H7 (cell line): ENCODE data around the gene SND1. TPM values are rescaled to one million over a fixed set of nuclear protein-coding genes. Genes with fewer than 3 reads are reported as not detected.

Experiments
- DNase-seq: peaks from one replicate; pipeline ENCODE4 v3.0.0; 2012
- H3K27me3 ChIP-seq: 2 replicates; pipeline ENCODE4 v1.6.0; 2011; ENCODE audit warnings: mild to moderate bottlenecking, low read length; ENCODE audit not compliant: control insufficient read depth, insufficient read depth
- H3K36me3 ChIP-seq: replicated peaks from 2 replicates; pipeline ENCODE4 v1.5.1; 2011; ENCODE audit warnings: low read length; ENCODE audit not compliant: control insufficient read depth, insufficient read depth
- H3K4me3 ChIP-seq: 2 replicates; pipeline ENCODE4 v1.5.1; 2011; ENCODE audit warnings: low read depth, mild to moderate bottlenecking, control low read depth, low read length, moderate library complexity; ENCODE audit not compliant: insufficient read depth
- total RNA-seq: library from RNA; depleted of rRNA; stranded (reverse); fragments of >200 nt; shearing (Covaris generic); gene quantifications from 2 replicates; pipeline ENCODE4 v1.2.3, GENCODE V29; 2014

SND1 gene
- total RNA-seq, 1 experiment from 2014 or later, result 196 TPM

DNA sequence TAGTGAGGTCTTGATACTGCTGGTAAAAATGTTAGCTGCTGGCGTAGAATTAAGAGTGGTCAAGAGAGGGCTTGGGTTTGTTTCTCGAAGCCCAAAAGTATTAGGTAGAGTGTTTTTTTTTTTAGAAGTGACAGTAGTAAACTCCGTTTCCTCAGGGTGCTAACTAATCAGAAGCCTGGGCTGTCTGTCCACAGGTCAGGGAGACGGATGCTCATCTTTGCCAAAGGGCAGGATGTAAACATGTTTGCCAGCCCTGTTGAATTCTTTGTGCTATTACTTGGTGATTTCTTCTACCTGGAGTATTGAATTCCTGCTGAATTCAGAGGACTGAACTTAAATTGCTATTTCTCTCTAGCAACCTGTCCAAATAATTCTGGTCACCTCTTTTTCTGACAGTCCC, 117.1 kb downstream of the SND1 start:
- no peaks in the 10 kb centered on the region for H3K27me3 ChIP-seq
- H3K36me3 ChIP-seq, result no peaks in the 10 kb centered on the region
- no peak for DNase-seq
- no peak overlapping the region for H3K4me3 ChIP-seq

DNA sequence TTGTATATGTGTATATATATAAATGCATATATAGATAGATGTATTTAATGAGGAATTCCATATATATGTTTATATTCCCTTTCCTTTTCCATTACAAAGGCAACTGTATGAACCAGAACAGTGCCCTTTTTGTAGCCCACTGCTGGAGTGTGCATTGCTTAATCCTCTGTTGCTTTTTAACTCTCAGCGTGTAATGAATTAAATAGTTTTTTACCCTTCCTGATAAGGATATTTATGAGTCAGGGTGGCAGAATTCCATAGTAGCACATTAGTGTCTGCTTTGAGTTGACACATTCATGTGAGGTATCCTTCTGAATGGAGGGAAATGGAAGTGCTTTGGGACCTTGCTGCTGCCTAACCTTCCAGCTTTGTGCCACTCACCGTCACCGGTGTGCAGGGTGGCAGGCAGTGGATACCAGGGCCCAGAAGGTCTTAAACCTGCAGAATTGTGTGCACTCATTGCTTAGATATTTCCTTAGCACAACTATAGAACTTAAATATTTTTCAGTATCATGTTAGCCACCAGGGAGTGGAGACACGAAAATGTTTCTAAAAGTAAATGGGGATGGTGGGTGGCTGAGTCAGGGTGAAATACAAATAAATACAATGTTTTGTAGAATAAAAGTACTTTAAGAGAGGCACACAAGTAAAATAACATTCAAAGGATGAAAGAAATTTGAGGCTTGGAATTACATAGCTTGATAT, 117.9 kb downstream of the SND1 start:
- DNase-seq, result no peak
- Histone ChIP-seq H3K4me3 (no peak overlapping the region), H3K27me3 (no peaks in the 10 kb centered on the region), H3K36me3 (no peaks in the 10 kb centered on the region)

DNA sequence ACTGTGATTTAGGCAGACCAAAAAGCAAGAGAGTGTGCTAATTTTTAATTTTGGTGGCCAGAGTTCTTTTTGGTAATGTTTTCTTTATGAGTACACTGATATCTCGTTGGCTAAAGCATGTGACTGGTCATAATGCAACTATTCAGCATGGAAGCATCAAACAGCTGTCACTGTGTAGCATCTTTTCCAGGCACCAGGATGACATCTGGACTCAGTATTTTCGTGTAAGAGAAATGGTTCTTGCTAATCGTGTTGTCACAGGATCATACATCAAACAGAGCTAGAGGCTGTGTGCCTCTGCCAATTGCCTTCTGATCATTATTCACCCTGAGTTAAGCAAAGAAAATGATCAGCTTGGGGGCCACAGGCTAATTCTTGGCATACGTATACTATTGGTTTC, 118.9 kb downstream of the SND1 start:
- H3K27me3 ChIP-seq, result no peaks in the 10 kb centered on the region
- H3K4me3 ChIP-seq, result no peak overlapping the region
- no peaks in the 10 kb centered on the region for H3K36me3 ChIP-seq
- no peak for DNase-seq

DNA sequence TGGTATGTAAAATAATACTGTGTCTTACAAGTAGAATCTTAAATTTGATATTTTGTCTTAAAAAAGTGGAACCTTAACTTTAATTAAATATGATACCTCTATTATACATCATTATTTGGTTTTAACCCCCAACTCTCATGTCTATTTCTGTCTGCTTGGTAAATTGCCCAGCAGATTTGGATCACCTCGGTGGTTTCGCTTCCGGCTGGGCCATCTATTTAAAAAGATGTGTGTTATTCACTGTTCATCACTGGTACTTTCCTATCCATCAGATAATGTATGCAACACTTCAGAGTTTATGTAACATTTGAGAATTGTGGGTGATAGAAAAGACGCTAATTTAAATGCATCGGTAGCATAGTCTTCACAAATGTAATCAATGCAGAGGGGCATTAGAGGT, 119.7 kb downstream of the SND1 start:
- no peaks in the 10 kb centered on the region for H3K36me3 ChIP-seq

DNA sequence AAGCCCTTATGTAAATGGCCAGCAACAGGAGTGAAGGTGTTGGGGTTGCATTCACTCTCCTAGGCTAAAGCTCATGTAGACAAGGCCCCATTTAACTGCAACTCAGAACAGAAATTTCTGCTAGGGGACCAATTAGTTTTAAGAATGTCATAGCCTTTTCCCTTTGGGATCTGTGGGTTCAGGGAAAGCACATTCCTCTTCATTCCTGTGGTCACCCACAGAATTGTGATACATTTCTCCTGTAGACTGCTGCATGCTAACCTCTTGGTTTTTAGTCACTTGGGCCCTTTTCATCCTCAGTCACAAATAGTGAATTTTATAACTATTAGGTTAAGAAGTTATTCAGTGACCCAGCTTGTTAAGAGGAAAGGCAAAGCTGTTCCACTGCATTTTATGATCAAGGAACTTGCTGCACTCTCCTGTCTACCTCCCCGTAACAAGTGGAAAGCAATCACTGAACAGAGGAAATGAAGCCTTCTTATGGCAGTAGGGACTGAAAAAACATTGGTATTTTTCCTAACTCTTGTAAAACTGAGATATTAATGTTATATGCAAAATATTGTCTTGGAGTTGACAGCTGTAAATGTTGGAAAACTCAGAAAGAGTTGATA, 124.9 kb downstream of the SND1 start:
- no peak for DNase-seq
- Histone ChIP-seq H3K4me3 (no peak overlapping the region), H3K36me3 (no peaks in the 10 kb centered on the region), H3K27me3 (no peaks in the 10 kb centered on the region)

More for the DNA sequence above, 119.7 kb downstream of the SND1 start:
- Histone ChIP-seq H3K4me3 (no peak overlapping the region), H3K27me3 (no peaks in the 10 kb centered on the region)
- no peak for DNase-seq

DNA sequence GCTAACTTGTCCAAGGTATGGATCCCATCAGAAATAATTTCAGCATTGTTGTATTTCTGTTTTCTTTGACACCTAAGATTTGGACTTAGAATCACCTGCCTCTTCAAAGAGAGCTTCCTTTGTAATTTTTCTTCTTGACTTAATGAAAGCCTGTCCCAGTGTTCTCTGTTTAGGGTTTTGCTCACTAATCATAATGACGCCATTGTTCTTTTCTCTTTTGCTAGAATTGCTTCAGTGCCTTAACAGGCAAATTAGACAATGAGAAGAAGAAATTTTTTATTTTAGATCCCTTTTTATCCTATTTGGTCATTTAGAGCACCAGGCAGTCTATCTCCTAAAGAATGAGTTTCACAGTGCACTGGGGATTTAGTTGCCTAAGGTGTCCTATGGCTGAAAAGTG, 128.5 kb downstream of the SND1 start:
- Histone ChIP-seq H3K36me3 (no peaks in the 10 kb centered on the region), H3K27me3 (no peaks in the 10 kb centered on the region), H3K4me3 (no peak overlapping the region)
- no peak for DNase-seq

DNA sequence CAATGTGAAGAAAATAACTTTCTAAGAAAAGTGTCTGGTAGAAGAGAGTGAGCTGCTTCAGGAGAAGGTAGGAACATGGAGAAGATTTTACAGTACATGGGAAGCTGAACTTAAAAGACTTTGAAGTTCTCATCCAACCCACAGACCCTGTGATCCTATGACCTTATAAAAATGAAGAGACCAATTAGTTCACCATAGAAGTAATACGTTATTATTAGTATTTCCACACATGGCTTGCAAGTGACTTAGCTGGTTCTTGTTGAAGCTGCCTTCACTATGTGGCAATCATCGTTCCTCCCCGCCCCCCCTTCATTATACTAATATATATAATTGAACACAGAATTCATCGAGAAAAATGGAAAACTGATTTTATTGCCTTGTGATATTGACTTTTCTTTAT, 129.1 kb downstream of the SND1 start:
- no peaks in the 10 kb centered on the region for H3K36me3 ChIP-seq
- H3K4me3 ChIP-seq, result no peak overlapping the region
- H3K27me3 ChIP-seq, result no peaks in the 10 kb centered on the region
- no peak for DNase-seq

DNA sequence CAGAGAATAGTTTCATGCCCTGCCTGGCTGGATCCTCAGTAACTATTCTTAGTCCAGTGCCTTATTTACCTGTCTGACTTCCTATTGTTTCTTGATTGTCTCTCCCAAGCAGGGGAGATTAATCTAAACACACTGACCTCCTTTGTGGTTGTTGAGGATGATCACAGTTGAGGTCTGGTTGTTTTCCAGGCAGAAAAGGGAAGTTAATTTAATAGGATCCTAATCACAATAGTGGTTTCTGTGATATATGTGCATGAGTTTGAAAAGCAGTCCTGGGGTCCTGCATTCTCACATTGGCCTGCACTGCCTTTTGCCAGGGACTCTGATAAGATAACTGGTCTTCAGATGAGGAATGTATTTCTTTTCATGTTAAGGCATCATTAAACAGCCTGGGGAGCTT, 130.1 kb downstream of the SND1 start:
- no peaks in the 10 kb centered on the region for H3K27me3 ChIP-seq
- peak; percentile 15 for DNase-seq
- no peaks in the 10 kb centered on the region for H3K36me3 ChIP-seq
- no peak overlapping the region for H3K4me3 ChIP-seq

DNA sequence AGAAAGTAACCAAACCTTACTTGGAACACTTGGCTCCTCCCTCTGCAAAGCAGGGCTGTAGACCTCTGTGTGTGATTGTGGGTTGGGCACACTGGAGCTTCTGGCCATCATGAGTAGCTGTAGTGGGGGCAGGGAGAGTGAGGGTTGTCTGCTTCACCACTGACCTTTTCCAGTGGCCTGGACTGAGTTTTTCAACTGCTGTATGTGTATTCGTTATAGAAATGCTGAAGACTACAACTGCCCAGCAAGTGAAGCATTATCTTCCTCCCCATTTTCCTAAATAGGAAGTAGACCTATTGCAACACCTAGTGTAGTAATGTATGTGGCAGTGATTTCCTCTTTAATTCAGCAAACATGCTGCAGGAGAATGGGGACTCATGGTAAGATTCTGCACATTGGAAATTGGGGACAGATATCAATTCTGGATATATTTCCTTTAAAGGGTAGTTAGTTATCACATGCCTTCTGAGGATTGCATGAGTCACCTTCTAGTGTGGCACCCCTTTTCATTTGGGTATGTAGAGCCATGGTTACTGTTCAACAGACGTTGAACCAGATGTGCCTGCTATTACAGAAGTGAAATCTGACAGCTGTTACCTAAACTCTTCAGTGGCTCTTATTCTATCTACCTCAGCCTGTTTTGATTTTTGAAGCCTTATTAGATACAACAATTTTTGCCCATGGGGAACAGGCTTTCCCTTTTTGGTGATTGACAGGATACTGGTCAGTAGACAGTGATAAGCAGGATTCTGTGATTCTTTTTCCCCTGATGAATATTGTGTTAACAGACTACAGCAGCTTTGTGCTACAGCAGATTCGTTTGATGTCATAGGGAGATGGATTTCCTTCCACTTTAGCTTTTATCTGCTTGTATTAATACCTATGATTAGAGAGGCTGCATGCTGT, 130.9 kb downstream of the SND1 start:
- H3K27me3 ChIP-seq, result no peaks in the 10 kb centered on the region
- H3K4me3 ChIP-seq, result no peak overlapping the region
- DNase-seq, result no peak
- H3K36me3 ChIP-seq, result no peaks in the 10 kb centered on the region

DNA sequence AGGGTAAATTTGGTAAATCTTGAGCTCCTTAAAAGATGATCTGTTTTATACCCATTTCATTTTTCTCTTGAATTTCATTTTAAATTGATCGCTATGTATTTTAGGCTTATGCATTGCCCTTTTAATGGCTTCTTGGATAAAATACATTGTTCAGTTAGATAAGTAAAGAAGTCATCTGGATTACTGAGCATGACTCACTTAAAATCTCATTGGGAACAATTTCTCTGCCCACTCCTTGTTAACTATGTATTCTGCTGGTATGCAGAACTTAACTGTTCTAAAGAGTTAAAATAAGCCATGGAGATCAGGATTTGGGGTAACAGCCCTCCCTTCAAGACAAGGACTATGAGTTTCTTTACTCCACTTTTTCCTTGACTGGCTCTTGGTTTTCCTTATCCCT, 134.2 kb downstream of the SND1 start:
- Histone ChIP-seq H3K36me3 (no peaks in the 10 kb centered on the region), H3K27me3 (no peaks in the 10 kb centered on the region), H3K4me3 (no peak overlapping the region)
- DNase-seq, result no peak

DNA sequence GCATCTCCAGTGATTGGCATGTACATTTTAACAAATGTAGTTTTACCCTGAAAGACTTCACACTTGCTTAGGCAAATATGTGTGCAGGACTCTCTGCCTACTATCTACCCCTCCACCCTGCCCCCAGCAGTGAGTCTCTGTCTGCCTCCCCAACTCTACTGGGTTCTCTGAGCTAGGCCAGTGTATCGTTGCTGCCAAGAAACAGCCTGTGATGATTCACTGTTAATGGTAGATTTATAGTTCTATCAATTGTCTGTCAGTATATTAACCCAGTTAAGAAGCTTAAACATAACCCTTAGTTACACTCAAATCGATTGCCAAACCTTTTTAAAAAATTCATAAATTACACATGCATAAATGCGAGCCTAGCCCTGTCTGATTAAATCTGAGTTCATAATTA, 137.0 kb downstream of the SND1 start:
- no peaks in the 10 kb centered on the region for H3K36me3 ChIP-seq
- H3K4me3 ChIP-seq, result no peak overlapping the region
- DNase-seq, result no peak
- no peaks in the 10 kb centered on the region for H3K27me3 ChIP-seq

DNA sequence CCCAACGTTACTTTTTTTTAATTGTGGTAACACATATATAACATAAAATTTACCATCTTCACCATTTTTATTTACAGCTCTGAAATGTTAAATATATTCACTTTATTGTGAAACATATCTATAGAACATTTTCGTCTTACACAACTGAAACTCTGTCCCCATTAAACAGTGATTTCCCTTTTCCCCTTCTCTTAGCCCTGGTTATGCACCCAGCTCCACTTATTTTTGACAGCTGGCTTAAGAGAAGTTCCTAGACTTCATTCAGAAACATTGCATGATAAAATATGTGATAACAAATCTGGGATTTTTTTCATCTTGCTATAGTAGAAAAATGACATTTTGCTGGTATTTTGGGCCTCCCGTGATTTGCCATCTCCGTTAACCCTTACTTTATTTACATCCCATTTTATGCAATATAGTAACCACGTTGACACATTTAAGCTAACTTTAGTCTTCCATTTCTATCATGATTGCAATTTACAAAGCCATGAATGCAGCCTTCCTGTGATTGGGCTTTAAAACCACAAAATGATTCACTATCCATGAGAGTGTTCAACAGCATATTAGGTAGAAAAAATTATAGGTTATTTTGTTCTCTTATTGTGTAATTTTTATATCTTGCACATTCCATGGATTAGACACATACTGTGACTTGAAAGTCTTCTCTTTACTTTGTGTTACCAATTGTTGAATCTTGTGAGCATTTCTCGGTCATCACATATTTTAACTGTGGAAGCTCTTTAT, 139.6 kb downstream of the SND1 start:
- Histone ChIP-seq H3K36me3 (no peaks in the 10 kb centered on the region), H3K27me3 (no peaks in the 10 kb centered on the region), H3K4me3 (no peak overlapping the region)
- DNase-seq, result no peak

DNA sequence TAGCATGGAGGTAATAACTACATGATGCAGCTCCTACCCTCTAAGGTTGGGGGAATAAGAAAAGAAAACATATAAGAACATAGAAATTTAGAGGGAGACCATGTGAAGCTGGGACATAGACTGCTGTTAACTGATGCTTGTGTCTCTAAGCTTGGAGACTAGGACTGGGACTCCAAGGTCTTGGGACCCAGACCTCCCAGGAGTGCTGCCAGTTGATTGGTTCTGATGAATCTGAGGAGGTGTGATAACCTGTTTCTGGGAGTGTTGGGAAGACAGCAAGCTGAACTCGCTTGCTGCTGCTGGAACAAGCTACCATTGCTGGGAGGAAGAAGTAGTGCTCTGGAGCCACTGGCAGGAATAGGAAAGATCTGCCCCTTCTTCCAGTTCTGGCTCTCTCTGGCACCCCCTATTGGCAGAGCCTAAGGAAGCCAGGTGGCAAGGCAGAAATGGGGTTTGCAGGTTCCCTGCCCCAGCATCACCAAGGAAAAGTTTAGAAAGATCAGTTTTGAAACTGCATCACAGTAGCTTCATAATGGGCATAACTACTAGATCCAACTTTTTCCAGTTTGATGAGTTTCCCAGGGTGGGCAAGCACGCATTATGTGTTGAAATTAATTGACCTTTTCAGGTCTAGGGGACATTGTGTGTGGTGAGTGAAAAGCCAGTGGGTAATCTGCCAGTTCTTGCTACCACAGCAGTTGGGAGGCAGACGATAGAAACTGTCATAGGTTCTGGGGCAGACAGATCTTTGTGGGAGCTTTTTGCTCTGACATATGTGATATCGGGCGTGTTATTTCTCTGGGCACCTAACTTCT, 140.7 kb downstream of the SND1 start:
- H3K36me3 ChIP-seq, result no peaks in the 10 kb centered on the region
- no peaks in the 10 kb centered on the region for H3K27me3 ChIP-seq
- peak; percentile 62 for DNase-seq
- no peak overlapping the region for H3K4me3 ChIP-seq

DNA sequence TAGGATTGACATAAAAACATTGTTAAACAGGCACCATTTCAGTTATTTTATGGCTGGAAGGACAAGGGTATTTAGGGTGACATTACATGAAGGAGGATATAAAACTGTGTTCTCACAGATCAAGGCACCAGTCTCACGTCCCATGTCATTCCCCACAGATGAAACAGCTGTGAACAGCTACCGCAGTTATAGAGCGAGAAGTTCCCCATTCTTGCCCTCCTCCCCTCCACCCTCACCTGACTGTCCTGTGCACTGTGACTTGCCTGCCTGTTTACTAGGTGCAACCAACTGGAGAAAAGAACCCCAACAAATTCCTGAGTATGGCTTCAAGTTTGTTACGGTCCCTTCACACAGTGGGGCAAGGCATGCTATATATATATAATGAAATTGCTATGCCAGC, 141.6 kb downstream of the SND1 start:
- no peaks in the 10 kb centered on the region for H3K36me3 ChIP-seq
- H3K27me3 ChIP-seq, result no peaks in the 10 kb centered on the region
- no peak overlapping the region for H3K4me3 ChIP-seq
- no peak for DNase-seq
